Neural progenitor cell (in vitro differentiated cells): ENCODE results near the gene KMT2C. TPM values are rescaled to one million over a fixed set of nuclear protein-coding genes. Genes with fewer than 3 reads are reported as not detected.
"Not testable (repeated sequence)": the region's sequence is repeated elsewhere in the genome, so short reads cannot be mapped to it uniquely, and the experiment has no call there.

Experiments
- DNase-seq: peaks from one replicate; pipeline ENCODE4 v3.0.0-alpha.2; 2016; ENCODE audit warnings: low spot score
- H2AFZ ChIP-seq: fragments of 200-600 bp; sonication (generic); replicated peaks from 2 replicates; pipeline ENCODE4 v1.6.1; 2016; ENCODE audit warnings: antibody characterized with exemption
- H3F3A ChIP-seq: fragments of 200-600 bp; sonication (generic); 2 replicates; pipeline ENCODE4 v1.6.1; 2016; ENCODE audit warnings: antibody characterized with exemption, low read depth
- H3K27ac ChIP-seq: fragments of 200-600 bp; sonication (generic); 2 replicates; pipeline ENCODE4 v1.5.1; 2016; ENCODE audit warnings: mild to moderate bottlenecking
- H3K27me3 ChIP-seq: fragments of 200-600 bp; sonication (generic); 2 replicates; pipeline ENCODE4 v1.6.1; 2016; ENCODE audit warnings: mild to moderate bottlenecking, moderate library complexity
- H3K36me3 ChIP-seq: fragments of 200-600 bp; sonication (generic); 2 replicates; pipeline ENCODE4 v1.5.1; 2016
- H3K4me1 ChIP-seq: fragments of 200-600 bp; sonication (generic); 2 replicates; pipeline ENCODE4 v1.6.1; 2016; ENCODE audit warnings: mixed run types
- H3K4me2 ChIP-seq: fragments of 200-600 bp; sonication (generic); 2 replicates; pipeline ENCODE4 v1.6.1; 2016
- H3K4me3 ChIP-seq: fragments of 200-600 bp; sonication (generic); 2 replicates; pipeline ENCODE4 v1.5.1; 2016
- H3K79me2 ChIP-seq: fragments of 200-600 bp; sonication (generic); 2 replicates; pipeline ENCODE4 v1.6.1; 2016; ENCODE audit warnings: low read depth
- H3K9ac ChIP-seq: fragments of 200-600 bp; sonication (generic); 2 replicates; pipeline ENCODE4 v1.6.1; 2016
- H3K9me3 ChIP-seq: fragments of 200-600 bp; sonication (generic); 2 replicates; pipeline ENCODE4 v1.5.1; 2016; ENCODE audit warnings: low read depth
- H4K20me1 ChIP-seq: fragments of 200-600 bp; sonication (generic); 2 replicates; pipeline ENCODE4 v1.6.1; 2016; ENCODE audit warnings: low read depth
- H3K27ac Mint-ChIP-seq: 3 replicates; pipeline ENCODE4 v1.8.0; 2021; ENCODE audit warnings: mixed read lengths
- H3K27me3 Mint-ChIP-seq: 2 replicates; pipeline ENCODE4 v1.8.0; 2022; ENCODE audit warnings: low read depth, mild to moderate bottlenecking, inconsistent platforms, moderate library complexity, mixed read lengths; ENCODE audit not compliant: insufficient read depth
- H3K36me3 Mint-ChIP-seq: 3 replicates; pipeline ENCODE4 v1.8.0; 2021; ENCODE audit warnings: mixed read lengths
- H3K4me1 Mint-ChIP-seq: 3 replicates; pipeline ENCODE4 v1.8.0; 2021; ENCODE audit warnings: mixed read lengths
- H3K4me3 Mint-ChIP-seq: 3 replicates; pipeline ENCODE4 v1.8.0; 2021; ENCODE audit warnings: mild to moderate bottlenecking, moderate library complexity, mixed read lengths
- H3K9me3 Mint-ChIP-seq: 3 replicates; pipeline ENCODE4 v1.8.0; 2020; ENCODE audit warnings: mixed read lengths
- CTCF ChIP-seq: fragments of 200-600 bp; sonication (generic); IDR thresholded peaks from 2 replicates; pipeline ENCODE4 v1.5.1; 2017; ENCODE audit warnings: antibody characterized with exemption, mild to moderate bottlenecking
- EZH2 ChIP-seq: fragments of 200-600 bp; sonication (generic); IDR thresholded peaks from 2 replicates; pipeline ENCODE4 v1.6.1; 2017; ENCODE audit warnings: antibody characterized with exemption, mild to moderate bottlenecking, moderate library complexity
- EZH2phosphoT487 ChIP-seq: fragments of 200-600 bp; sonication (generic); IDR thresholded peaks from 2 replicates; pipeline ENCODE4 v1.6.1; 2017; ENCODE audit warnings: antibody characterized with exemption
- total RNA-seq: library from RNA; depleted of rRNA; stranded (reverse); fragments of >200 nt; gene quantifications from 2 replicates; pipeline ENCODE4 v1.2.3, GENCODE V29; 2015; ENCODE audit warnings: low replicate concordance

The KMT2C gene
- total RNA-seq, 1 donor from 2014 or later = 26.4 TPM

- Mint-ChIP-seq H3K27me3 (no peaks in the 10 kb centered on the region), H3K27ac (no peak overlapping the region), H3K4me3 (no peak overlapping the region), H3K4me1 (peaks cover 1% of the 10 kb centered on the region), H3K36me3 (no peaks in the 10 kb centered on the region), H3K9me3 (no peaks in the 10 kb centered on the region)
- no peaks in the 10 kb centered on the region for H3K4me1 ChIP-seq
- H3K4me2 ChIP-seq = no peak overlapping the region
- no peak overlapping the region for H3K9ac ChIP-seq
- TF ChIP-seq CTCF (no peak), EZH2phosphoT487 (no peak), EZH2 (no peak)
- H3K36me3 ChIP-seq = no peaks in the 10 kb centered on the region
- H3K79me2 ChIP-seq = no peaks in the 10 kb centered on the region
- peaks cover 6% of the 10 kb centered on the region for H3F3A ChIP-seq
- peaks cover 6% of the 10 kb centered on the region for H3K27me3 ChIP-seq
- DNase-seq = no peak
- H3K9me3 ChIP-seq = no peaks in the 10 kb centered on the region
- no peaks in the 10 kb centered on the region for H4K20me1 ChIP-seq
- no peak overlapping the region for H3K27ac ChIP-seq
- no peak overlapping the region for H3K4me3 ChIP-seq
- H2AFZ ChIP-seq = no peak overlapping the region
These were observed 6.6 kb upstream of the KMT2C start for GRCh38 chr7:152442330-152442835.

DNA sequence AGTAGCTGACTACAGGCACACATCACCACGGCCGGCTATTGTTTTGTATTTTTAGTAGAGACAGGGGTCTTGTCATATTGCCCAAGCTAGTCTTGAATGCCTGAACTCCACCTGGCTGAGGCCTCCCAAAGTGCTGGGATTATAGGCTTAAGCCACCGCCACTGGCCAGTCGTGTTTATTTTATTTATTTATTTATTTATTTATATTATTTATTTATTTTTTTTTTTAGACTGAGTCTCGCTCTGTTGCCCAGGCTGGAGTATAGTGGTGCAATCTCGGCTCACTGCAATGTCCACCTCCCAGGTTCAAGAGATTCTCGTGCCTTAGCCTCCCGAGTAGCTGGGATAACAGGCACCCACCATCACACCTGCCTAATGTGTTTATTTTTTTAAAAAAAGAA lies 6.0 kb upstream of the KMT2C start:
- not testable (repeated sequence) for DNase-seq, H3K27ac Mint-ChIP-seq, H3K27me3 Mint-ChIP-seq, H3F3A ChIP-seq, H3K4me2 ChIP-seq, H3K79me2 ChIP-seq, H3K4me3 ChIP-seq, H3K4me3 Mint-ChIP-seq, H3K4me1 Mint-ChIP-seq, H4K20me1 ChIP-seq, H3K9ac ChIP-seq, H3K9me3 Mint-ChIP-seq, H3K36me3 Mint-ChIP-seq, H3K4me1 ChIP-seq, H3K9me3 ChIP-seq, H3K36me3 ChIP-seq, H3K27ac ChIP-seq, H2AFZ ChIP-seq
- peaks cover 11% of the 10 kb centered on the region for H3K27me3 ChIP-seq

DNA sequence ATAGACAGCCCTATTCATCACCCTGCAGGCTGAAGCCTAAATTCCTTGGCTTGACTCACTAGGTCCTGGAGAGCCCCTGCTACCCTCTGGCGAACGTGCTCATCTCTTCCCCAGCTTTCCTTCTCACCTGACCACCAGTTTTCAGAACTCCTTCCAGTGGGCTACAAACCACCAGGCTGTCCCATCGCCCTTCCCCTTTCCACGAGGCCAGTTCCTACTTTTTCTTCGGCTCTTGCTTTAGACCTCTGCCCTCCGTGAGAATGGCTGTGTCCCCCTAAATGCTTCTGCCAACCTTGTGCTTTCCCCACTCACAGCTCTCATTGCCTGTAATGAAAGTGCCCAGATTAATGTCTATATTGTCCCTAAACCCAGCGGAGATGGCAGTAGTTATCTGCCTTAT lies 5.4 kb upstream of the KMT2C start:
- peaks cover 11% of the 10 kb centered on the region for H3K27me3 ChIP-seq
- H2AFZ ChIP-seq, H3K9me3 Mint-ChIP-seq, H3K36me3 ChIP-seq, H3K4me1 ChIP-seq, H3K79me2 ChIP-seq, H3K4me3 ChIP-seq, H3K9me3 ChIP-seq, H3K27ac ChIP-seq, H3K27ac Mint-ChIP-seq, H3K9ac ChIP-seq, H3K4me1 Mint-ChIP-seq, DNase-seq, H3K36me3 Mint-ChIP-seq, H3K27me3 Mint-ChIP-seq, H3K4me2 ChIP-seq, H4K20me1 ChIP-seq, H3K4me3 Mint-ChIP-seq, H3F3A ChIP-seq: not testable (repeated sequence)

GRCh38 chr7:152438017-152438416 lies 2.2 kb upstream of the KMT2C start:
- H3K36me3 Mint-ChIP-seq, DNase-seq, H3K9me3 Mint-ChIP-seq, H3K9ac ChIP-seq, H3K4me2 ChIP-seq, H3K27me3 Mint-ChIP-seq, H3K27ac ChIP-seq, H3K4me3 ChIP-seq, H3K27ac Mint-ChIP-seq, H3K4me3 Mint-ChIP-seq, H3K36me3 ChIP-seq, H3K9me3 ChIP-seq, H2AFZ ChIP-seq: not testable (repeated sequence)
- peaks cover 23% of the 10 kb centered on the region for H3F3A ChIP-seq
- peaks cover 21% of the 10 kb centered on the region for H4K20me1 ChIP-seq
- H3K4me1 Mint-ChIP-seq = peaks cover 17% of the 10 kb centered on the region
- H3K79me2 ChIP-seq = peaks cover 22% of the 10 kb centered on the region
- peaks cover 11% of the 10 kb centered on the region for H3K27me3 ChIP-seq
- H3K4me1 ChIP-seq = peaks cover 11% of the 10 kb centered on the region

DNA sequence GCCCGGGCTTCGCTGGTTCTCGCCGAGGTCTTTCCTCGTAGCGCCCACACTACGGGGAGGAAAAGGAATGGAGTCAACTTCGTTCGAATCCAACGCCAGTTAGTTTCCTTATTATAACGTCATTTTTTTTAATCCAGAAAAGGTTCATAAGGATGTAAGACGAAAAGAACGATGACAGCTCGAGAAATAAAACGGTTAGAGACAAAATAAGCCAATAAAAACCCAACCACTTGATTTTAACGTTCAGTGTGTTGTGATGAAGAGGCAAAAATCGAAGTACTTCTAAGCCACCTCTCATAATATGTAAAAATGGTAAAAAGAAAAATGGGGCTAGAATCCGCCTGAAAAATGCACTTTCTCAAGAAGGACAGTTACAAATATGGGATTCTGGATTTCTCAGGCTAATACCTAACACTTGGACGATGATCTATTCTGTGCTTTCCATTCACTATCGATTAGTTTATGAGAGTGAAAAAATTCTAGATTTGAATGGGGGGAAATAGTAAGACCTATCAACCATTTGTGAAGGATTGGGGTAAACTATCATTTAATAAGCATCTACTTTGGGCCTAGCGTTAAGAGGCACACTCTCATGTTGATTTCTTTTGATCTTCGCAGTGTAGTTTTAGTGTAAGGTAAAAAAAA lies 1.2 kb upstream of the KMT2C start:
- not testable (repeated sequence) for H3K27me3 Mint-ChIP-seq

More for the DNA sequence above, 1.2 kb upstream of the KMT2C start:
- Histone ChIP-seq H3K27me3 (peaks cover 11% of the 10 kb centered on the region), H3K4me2 (peak overlapping the region; percentile 77), H3K4me3 (peak overlapping the region; percentile 51), H3K4me1 (peaks cover 18% of the 10 kb centered on the region), H2AFZ (peak overlapping the region; percentile 84), H3F3A (peaks cover 23% of the 10 kb centered on the region), H4K20me1 (peaks cover 31% of the 10 kb centered on the region), H3K79me2 (peaks cover 32% of the 10 kb centered on the region)
- not testable (repeated sequence) for H3K27ac ChIP-seq, H3K9me3 ChIP-seq, H3K36me3 Mint-ChIP-seq, H3K9ac ChIP-seq, H3K36me3 ChIP-seq, H3K9me3 Mint-ChIP-seq, DNase-seq
- TF ChIP-seq EZH2phosphoT487 (peak; percentile 16), EZH2 (peak; percentile 37)
- Mint-ChIP-seq H3K4me3 (peak overlapping the region; percentile 90), H3K27ac (peak overlapping the region; percentile 33), H3K4me1 (peaks cover 23% of the 10 kb centered on the region)
